ENCODE data around the gene TEX22.

The TEX22 gene

DNA sequence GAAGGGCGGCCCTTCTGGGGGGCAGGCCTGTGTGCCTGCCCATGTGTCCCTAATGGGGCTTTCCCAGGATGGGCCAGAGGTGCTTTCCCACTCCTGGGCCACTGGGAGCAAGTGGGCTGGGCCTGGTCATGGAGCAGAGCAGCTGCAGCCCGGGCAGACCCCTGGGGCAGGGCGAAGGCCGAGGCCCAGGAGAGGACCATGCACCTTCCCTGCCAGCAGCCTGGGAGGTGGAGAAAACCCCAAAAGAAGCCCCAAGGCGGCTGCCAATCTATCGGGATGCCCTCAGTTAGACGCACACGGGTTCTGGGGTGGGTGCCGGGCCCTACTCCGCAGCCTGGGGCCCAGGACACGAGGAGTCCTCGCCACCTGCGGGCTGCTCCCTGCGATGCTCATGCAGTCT lies 60.2 kb downstream of the TEX22 start:
- H3K4me3 ChIP-seq (ENCODE audit: low read depth in 1 of 2, low read length in 1 of 2), result no peak overlapping the region
- H3K4me1 ChIP-seq (ENCODE audit: control insufficient read depth in 1 of 2, insufficient read depth in 1 of 2, low read depth in 1 of 2, low read length in 1 of 2), result no peaks in the 10 kb centered on the region
- H3K27ac ChIP-seq, result no peak overlapping the region
- TF ChIP-seq, protein P1, sequence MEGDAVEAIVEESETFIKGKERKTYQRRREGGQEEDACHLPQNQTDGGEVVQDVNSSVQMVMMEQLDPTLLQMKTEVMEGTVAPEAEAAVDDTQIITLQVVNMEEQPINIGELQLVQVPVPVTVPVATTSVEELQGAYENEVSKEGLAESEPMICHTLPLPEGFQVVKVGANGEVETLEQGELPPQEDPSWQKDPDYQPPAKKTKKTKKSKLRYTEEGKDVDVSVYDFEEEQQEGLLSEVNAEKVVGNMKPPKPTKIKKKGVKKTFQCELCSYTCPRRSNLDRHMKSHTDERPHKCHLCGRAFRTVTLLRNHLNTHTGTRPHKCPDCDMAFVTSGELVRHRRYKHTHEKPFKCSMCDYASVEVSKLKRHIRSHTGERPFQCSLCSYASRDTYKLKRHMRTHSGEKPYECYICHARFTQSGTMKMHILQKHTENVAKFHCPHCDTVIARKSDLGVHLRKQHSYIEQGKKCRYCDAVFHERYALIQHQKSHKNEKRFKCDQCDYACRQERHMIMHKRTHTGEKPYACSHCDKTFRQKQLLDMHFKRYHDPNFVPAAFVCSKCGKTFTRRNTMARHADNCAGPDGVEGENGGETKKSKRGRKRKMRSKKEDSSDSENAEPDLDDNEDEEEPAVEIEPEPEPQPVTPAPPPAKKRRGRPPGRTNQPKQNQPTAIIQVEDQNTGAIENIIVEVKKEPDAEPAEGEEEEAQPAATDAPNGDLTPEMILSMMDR (IDR thresholded peaks at IDR 0.05), result no peak
- H3K36me3 ChIP-seq, result peaks cover 57% of the 10 kb centered on the region
- no peaks in the 10 kb centered on the region for H3K27me3 ChIP-seq
- no peaks in the 10 kb centered on the region for H3K9me3 ChIP-seq

DNA sequence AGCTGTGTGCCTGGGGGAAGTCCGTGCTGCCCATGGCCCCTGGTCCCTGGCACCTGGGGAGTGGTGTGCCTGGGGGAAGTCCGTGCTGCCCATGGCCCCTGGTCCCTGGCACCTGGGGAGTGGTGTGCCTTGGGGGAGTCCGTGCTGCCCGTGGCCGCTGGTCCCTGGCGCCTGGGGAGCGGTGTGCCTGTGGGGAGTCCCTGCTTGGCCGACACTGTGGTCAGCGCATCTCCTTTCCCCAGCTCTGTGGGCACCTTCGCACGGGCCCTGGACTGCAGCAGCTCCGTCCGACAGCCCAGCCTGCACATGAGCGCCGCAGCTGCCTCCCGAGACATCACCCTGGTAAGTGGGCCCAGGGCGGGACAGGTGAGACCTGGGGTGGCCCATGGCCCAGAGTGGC lies 61.8 kb downstream of the TEX22 start:
- TF ChIP-seq, protein P1 (IDR thresholded peaks at IDR 0.05), result no peak
- Histone ChIP-seq H3K4me3 (ENCODE audit: low read depth in 1 of 2, low read length in 1 of 2) (no peak overlapping the region), H3K36me3 (peaks cover 65% of the 10 kb centered on the region)

DNA sequence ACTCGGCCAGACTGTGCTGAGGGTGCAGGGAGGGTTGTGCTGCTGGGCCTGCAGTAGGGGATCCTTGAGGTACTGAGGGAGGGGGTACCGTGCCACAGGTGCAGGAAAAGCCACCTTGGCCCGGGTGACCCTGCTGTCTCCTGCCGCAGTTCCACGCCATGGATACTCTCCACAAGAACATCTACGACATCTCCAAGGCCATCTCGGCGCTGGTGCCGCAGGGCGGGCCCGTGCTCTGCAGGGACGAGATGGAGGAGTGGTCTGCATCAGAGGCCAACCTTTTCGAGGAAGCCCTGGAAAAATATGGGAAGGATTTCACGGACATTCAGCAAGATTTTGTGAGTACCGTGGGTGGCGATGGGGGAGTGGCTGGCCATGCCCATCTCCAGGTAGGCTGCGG lies 62.3 kb downstream of the TEX22 start:
- H3K27ac ChIP-seq, result no peak overlapping the region
- no peaks in the 10 kb centered on the region for H3K27me3 ChIP-seq
- TF ChIP-seq, protein P1 (IDR thresholded peaks at IDR 0.05), result no peak
- H3K9me3 ChIP-seq, result no peaks in the 10 kb centered on the region
- no peaks in the 10 kb centered on the region for H3K4me1 ChIP-seq (ENCODE audit: control insufficient read depth in 1 of 2, insufficient read depth in 1 of 2, low read depth in 1 of 2, low read length in 1 of 2)
- no peak overlapping the region for H3K4me3 ChIP-seq (ENCODE audit: low read depth in 1 of 2, low read length in 1 of 2)
- peaks cover 65% of the 10 kb centered on the region for H3K36me3 ChIP-seq

More for the DNA sequence above, 61.8 kb downstream of the TEX22 start:
- no peaks in the 10 kb centered on the region for H3K9me3 ChIP-seq
- H3K4me1 ChIP-seq (ENCODE audit: control insufficient read depth in 1 of 2, insufficient read depth in 1 of 2, low read depth in 1 of 2, low read length in 1 of 2), result no peaks in the 10 kb centered on the region
- no peak overlapping the region for H3K27ac ChIP-seq
- no peaks in the 10 kb centered on the region for H3K27me3 ChIP-seq

DNA sequence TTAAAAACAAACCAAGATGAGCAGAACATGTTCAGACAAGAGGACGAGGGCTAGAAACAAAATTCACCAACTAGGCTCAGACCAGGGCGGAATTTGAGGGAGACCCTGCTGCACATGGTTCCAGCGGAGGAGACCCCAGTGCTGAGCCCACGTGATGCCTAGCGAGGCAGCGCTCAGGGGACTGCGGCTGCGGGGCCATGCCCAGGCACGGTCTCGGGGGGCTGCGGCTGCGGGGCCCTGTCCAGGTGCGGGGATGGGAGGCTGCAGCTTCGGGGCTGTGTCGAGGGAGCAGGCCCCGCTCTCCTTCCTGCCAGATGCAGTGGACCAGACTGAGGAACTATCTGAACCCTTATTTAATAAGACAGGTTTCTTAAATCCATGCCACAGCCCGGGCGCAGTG lies 63.6 kb downstream of the TEX22 start:
- peaks cover 62% of the 10 kb centered on the region for H3K36me3 ChIP-seq
- no peak overlapping the region for H3K27ac ChIP-seq
- no peaks in the 10 kb centered on the region for H3K27me3 ChIP-seq
- H3K4me1 ChIP-seq (ENCODE audit: control insufficient read depth in 1 of 2, insufficient read depth in 1 of 2, low read depth in 1 of 2, low read length in 1 of 2), result no peaks in the 10 kb centered on the region
- no peaks in the 10 kb centered on the region for H3K9me3 ChIP-seq
- H3K4me3 ChIP-seq (ENCODE audit: low read depth in 1 of 2, low read length in 1 of 2), result no peak overlapping the region
- TF ChIP-seq, protein P1 (IDR thresholded peaks at IDR 0.05), result no peak

All from neutrophil (primary cell).